OCI-LY1 (cell line): ENCODE results near the gene ZDHHC6.

Source experiments
- H2AFZ ChIP-seq: fragments of 200-600 bp; sonication (generic), shearing (Covaris generic); 2 replicates; pipeline ENCODE4 v1.6.0; 2014; ENCODE audit warnings: antibody characterized with exemption, mild to moderate bottlenecking, low read length
- H3F3A ChIP-seq: fragments of 200-600 bp; sonication (generic), shearing (Covaris generic); 2 replicates; pipeline ENCODE4 v1.6.0; 2014; ENCODE audit warnings: mild to moderate bottlenecking, antibody characterized with exemption, low read length, moderate library complexity; ENCODE audit not compliant: insufficient read depth
- H3K27ac ChIP-seq: fragments of 200-600 bp; sonication (generic); 2 replicates; pipeline ENCODE4 v1.5.1; 2014; ENCODE audit warnings: low read length, mixed run types, mild to moderate bottlenecking, low read depth; ENCODE audit not compliant: poor library complexity, severe bottlenecking
- H3K27me3 ChIP-seq: fragments of 200-600 bp; sonication (generic); 2 replicates; pipeline ENCODE4 v1.6.0; 2014; ENCODE audit warnings: antibody characterized with exemption, mild to moderate bottlenecking, low read length, moderate library complexity; ENCODE audit not compliant: insufficient read depth
- H3K36me3 ChIP-seq: fragments of 200-600 bp; sonication (generic); 2 replicates; pipeline ENCODE4 v1.6.1; 2014; ENCODE audit warnings: mild to moderate bottlenecking, antibody characterized with exemption, low read length, moderate library complexity, mixed read lengths; ENCODE audit not compliant: insufficient read depth
- H3K4me1 ChIP-seq: fragments of 200-600 bp; sonication (generic); 2 replicates; pipeline ENCODE4 v1.5.1; 2014; ENCODE audit warnings: mild to moderate bottlenecking, low read length, moderate library complexity; ENCODE audit not compliant: insufficient read depth, severe bottlenecking
- H3K4me2 ChIP-seq: fragments of 200-600 bp; sonication (generic), shearing (Covaris generic); 2 replicates; pipeline ENCODE4 v1.6.1; 2014; ENCODE audit warnings: low read length
- H3K4me3 ChIP-seq: fragments of 200-600 bp; sonication (generic); 2 replicates; pipeline ENCODE4 v1.5.1; 2014; ENCODE audit warnings: low read length, low read depth, mild to moderate bottlenecking, mixed read lengths; ENCODE audit not compliant: poor library complexity, severe bottlenecking
- H3K79me2 ChIP-seq: fragments of 200-600 bp; shearing (Covaris generic); 2 replicates; pipeline ENCODE4 v1.6.1; 2016; ENCODE audit warnings: mixed run types, low read length, mixed read lengths; ENCODE audit not compliant: insufficient read depth
- H3K9ac ChIP-seq: fragments of 200-600 bp; sonication (generic), shearing (Covaris generic); 2 replicates; pipeline ENCODE4 v1.6.1; 2014; ENCODE audit warnings: mild to moderate bottlenecking, low read length, mixed read lengths
- H3K9me2 ChIP-seq: fragments of 200-600 bp; sonication (generic), shearing (Covaris generic); 2 replicates; pipeline ENCODE4 v1.6.1; 2014; ENCODE audit warnings: low read depth, mild to moderate bottlenecking, low read length, mixed read lengths
- H3K9me3 ChIP-seq: fragments of 200-600 bp; shearing (Covaris generic); 2 replicates; pipeline ENCODE4 v1.6.1; 2014; ENCODE audit warnings: low read length, mixed read lengths
- H4K20me1 ChIP-seq: fragments of 200-600 bp; sonication (generic), shearing (Covaris generic); 2 replicates; pipeline ENCODE4 v1.6.0; 2016; ENCODE audit warnings: mild to moderate bottlenecking, low read length; ENCODE audit not compliant: insufficient read depth
- CTCF ChIP-seq: fragments of 200-600 bp; sonication (generic), shearing (Covaris generic); IDR thresholded peaks from 2 replicates; pipeline ENCODE4 v1.5.1; 2017; ENCODE audit warnings: mild to moderate bottlenecking, antibody characterized with exemption, low read length, moderate library complexity, mixed read lengths
- EZH2 ChIP-seq: fragments of 200-600 bp; sonication (generic), shearing (Covaris generic); IDR thresholded peaks from 2 replicates; pipeline ENCODE4 v1.8.0; 2017; ENCODE audit warnings: borderline replicate concordance, mixed run types, mild to moderate bottlenecking, antibody characterized with exemption, low read length, moderate library complexity, mixed read lengths

Gene ZDHHC6

GRCh38 chr10:112490545-112490944, 43.8 kb upstream of the ZDHHC6 start:
- Histone ChIP-seq H2AFZ (no peak overlapping the region), H3F3A (no peaks in the 10 kb centered on the region), H3K9me2 (no peaks in the 10 kb centered on the region), H3K79me2 (no peaks in the 10 kb centered on the region), H3K27ac (no peak overlapping the region), H3K9me3 (no peaks in the 10 kb centered on the region), H4K20me1 (no peaks in the 10 kb centered on the region), H3K4me1 (no peaks in the 10 kb centered on the region), H3K36me3 (no peaks in the 10 kb centered on the region), H3K4me3 (no peak overlapping the region), H3K9ac (no peak overlapping the region), H3K27me3 (no peaks in the 10 kb centered on the region), H3K4me2 (no peak overlapping the region)
- TF ChIP-seq EZH2 (no peak), CTCF (no peak)

- no peaks in the 10 kb centered on the region for H3K4me1 ChIP-seq
- H3K36me3 ChIP-seq, result no peaks in the 10 kb centered on the region
- H3K27ac ChIP-seq, result no peak overlapping the region
- H3K4me3 ChIP-seq, result no peak overlapping the region
- no peak overlapping the region for H3K9ac ChIP-seq
- no peak overlapping the region for H2AFZ ChIP-seq
- no peaks in the 10 kb centered on the region for H3K9me2 ChIP-seq
- no peaks in the 10 kb centered on the region for H3F3A ChIP-seq
- TF ChIP-seq EZH2 (no peak), CTCF (no peak)
- H4K20me1 ChIP-seq, result no peaks in the 10 kb centered on the region
- no peaks in the 10 kb centered on the region for H3K79me2 ChIP-seq
- H3K27me3 ChIP-seq, result no peaks in the 10 kb centered on the region
- no peaks in the 10 kb centered on the region for H3K9me3 ChIP-seq
- no peak overlapping the region for H3K4me2 ChIP-seq
These were observed 41.2 kb upstream of the ZDHHC6 start for GRCh38 chr10:112487964-112488363.

- H3K9ac ChIP-seq, result no peak overlapping the region
- no peaks in the 10 kb centered on the region for H3K27me3 ChIP-seq
- no peak overlapping the region for H3K4me3 ChIP-seq
- no peaks in the 10 kb centered on the region for H3K79me2 ChIP-seq
- H3K36me3 ChIP-seq, result no peaks in the 10 kb centered on the region
- no peak overlapping the region for H3K4me2 ChIP-seq
- no peak overlapping the region for H3K27ac ChIP-seq
- TF ChIP-seq CTCF (no peak), EZH2 (no peak)
- H3K4me1 ChIP-seq, result no peaks in the 10 kb centered on the region
- no peaks in the 10 kb centered on the region for H3K9me3 ChIP-seq
- H4K20me1 ChIP-seq, result no peaks in the 10 kb centered on the region
- H3F3A ChIP-seq, result no peaks in the 10 kb centered on the region
- H3K9me2 ChIP-seq, result no peaks in the 10 kb centered on the region
- H2AFZ ChIP-seq, result no peak overlapping the region
These were observed 37.7 kb upstream of the ZDHHC6 start for GRCh38 chr10:112484399-112484798.
